Activated naive CD4-positive, alpha-beta T cell treated with anti-CD3 and anti-CD28 coated beads, Interleukin-2, amount 50 U/mL, for 16 hours (primary cell): ENCODE results near the gene CTSD.
"Not testable (repeated sequence)": the region's sequence is repeated elsewhere in the genome, so short reads cannot be mapped to it uniquely, and the experiment has no call there.

Experiments
- DNase-seq: peaks from one replicate; pipeline ENCODE4 v3.0.0-alpha.2; 2020

CTSD gene

GRCh38 chr11:1782031-1782590 is 18.4 kb upstream of the CTSD start:
- no peak for DNase-seq

- no peak for DNase-seq
These were observed 17.9 kb upstream of the CTSD start for GRCh38 chr11:1781593-1781975.

- no peak for DNase-seq
These were observed 17.2 kb upstream of the CTSD start for GRCh38 chr11:1780700-1781592.

- no peak for DNase-seq
These were observed 16.3 kb upstream of the CTSD start for GRCh38 chr11:1779806-1780699.

- DNase-seq, result no peak
These were observed 15.5 kb upstream of the CTSD start for GRCh38 chr11:1779034-1779805.

GRCh38 chr11:1778141-1778911 is 14.6 kb upstream of the CTSD start:
- peak; percentile 9 for DNase-seq

GRCh38 chr11:1777737-1778136 is 14.0 kb upstream of the CTSD start:
- no peak for DNase-seq

GRCh38 chr11:1776944-1777715 is 13.4 kb upstream of the CTSD start:
- DNase-seq, result no peak

GRCh38 chr11:1776331-1776851 is 12.7 kb upstream of the CTSD start:
- no peak for DNase-seq

- DNase-seq, result no peak
These were observed 11.2 kb upstream of the CTSD start for GRCh38 chr11:1774886-1775285.

GRCh38 chr11:1773994-1774550 is 10.3 kb upstream of the CTSD start:
- no peak for DNase-seq

- no peak for DNase-seq
These were observed 9.6 kb upstream of the CTSD start for GRCh38 chr11:1773131-1773993.

GRCh38 chr11:1772270-1773130 is 8.8 kb upstream of the CTSD start:
- peak; percentile 64 for DNase-seq

- DNase-seq, result no peak
These were observed 8.0 kb upstream of the CTSD start for GRCh38 chr11:1771700-1772099.

GRCh38 chr11:1771273-1771672 is 7.5 kb upstream of the CTSD start:
- DNase-seq, result no peak

GRCh38 chr11:1770528-1770927 is 6.8 kb upstream of the CTSD start:
- no peak for DNase-seq

- DNase-seq, result no peak
These were observed 6.3 kb upstream of the CTSD start for GRCh38 chr11:1770061-1770460.

- not testable (repeated sequence) for DNase-seq
These were observed 5.7 kb upstream of the CTSD start for GRCh38 chr11:1769304-1769936.
